GM12891 (cell line): Measurements from ENCODE around the gene ALKBH1.

Source experiments
- PAX5 ChIP-seq: IDR thresholded peaks from 2 replicates; pipeline ENCODE4 v1.6.1; 2011; ENCODE audit warnings: low read length, moderate library complexity, mild to moderate bottlenecking; ENCODE audit not compliant: insufficient read depth, severe bottlenecking
- POLR2A ChIP-seq: IDR thresholded peaks from 2 replicates; pipeline ENCODE4 v1.6.1; 2011; ENCODE audit warnings: low read depth, low read length, control low read depth
- POLR2AphosphoS5 ChIP-seq: IDR thresholded peaks from 2 replicates; pipeline ENCODE4 v1.6.1; 2011; ENCODE audit warnings: low read depth, low read length, control low read depth
- POU2F2 ChIP-seq: IDR thresholded peaks from 2 replicates; pipeline ENCODE4 v1.6.1; 2011; ENCODE audit warnings: low read depth, mild to moderate bottlenecking, control low read depth, low read length, moderate library complexity

DNA sequence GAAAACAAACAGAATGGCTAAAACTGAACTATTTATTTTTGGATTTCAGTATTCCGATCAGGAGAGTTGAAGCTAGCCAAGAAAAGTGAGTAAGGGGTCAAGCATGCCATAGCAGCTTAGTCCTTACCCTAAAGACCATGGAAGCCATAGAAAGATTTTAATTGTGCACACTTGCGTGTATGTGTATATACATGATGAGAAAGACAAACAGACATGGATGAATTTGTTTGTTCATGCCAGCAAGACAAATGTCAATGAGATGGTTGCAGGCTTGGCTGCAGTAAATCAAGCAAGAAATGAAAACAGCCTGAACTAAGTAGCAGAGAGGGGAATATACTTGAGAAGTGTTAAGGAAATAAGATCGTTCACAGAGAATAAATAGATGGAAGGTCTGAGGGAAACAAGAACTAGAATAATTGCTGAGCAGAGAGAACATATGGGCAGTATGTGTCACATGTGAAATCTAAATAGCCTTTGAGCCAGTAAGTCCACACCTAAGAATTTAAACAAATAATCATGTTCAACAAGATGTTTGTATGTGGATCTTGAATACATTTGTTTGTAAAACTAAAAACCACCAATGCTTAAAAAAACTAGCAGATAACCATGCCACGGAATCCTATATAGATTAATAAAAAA lies 38.4 kb upstream of the ALKBH1 start:
- no peak for TF ChIP-seq POLR2A
- no peak for TF ChIP-seq POU2F2
- TF ChIP-seq POLR2AphosphoS5, result no peak
- no peak for TF ChIP-seq PAX5
